ENCODE results near the gene STAMBPL1.
A peak's percentile ranks its signal among the peaks of the same experiment; 100 is the strongest.

Gene STAMBPL1

DNA sequence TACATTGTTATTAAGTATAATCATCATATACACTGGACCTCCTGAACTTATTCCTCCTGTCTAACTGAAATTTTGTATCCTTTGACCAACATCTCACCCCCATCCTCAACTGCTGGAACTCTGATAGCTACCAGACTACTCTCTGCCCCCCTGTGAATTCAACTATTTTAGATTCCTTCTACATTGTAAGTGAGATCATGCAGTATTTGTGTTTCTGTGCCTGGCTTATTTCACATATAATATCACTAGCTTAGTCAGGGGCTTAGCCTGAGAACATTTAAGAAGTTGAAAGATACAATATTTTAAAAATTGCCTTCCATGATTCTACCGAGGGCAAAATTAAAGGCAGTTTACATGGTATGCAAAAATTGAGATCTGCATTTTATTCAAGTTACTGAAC, 26.9 kb downstream of the STAMBPL1 start:
- Mint-ChIP-seq H3K27ac (no peak overlapping the region), H3K27me3 (ENCODE audit: low read depth) (no peaks in the 10 kb centered on the region), H3K9me3 (no peaks in the 10 kb centered on the region), H3K36me3 (ENCODE audit: low read depth) (no peaks in the 10 kb centered on the region), H3K4me3 (no peak overlapping the region), H3K4me1 (peaks cover 10% of the 10 kb centered on the region)
- TF ChIP-seq, protein P1, sequence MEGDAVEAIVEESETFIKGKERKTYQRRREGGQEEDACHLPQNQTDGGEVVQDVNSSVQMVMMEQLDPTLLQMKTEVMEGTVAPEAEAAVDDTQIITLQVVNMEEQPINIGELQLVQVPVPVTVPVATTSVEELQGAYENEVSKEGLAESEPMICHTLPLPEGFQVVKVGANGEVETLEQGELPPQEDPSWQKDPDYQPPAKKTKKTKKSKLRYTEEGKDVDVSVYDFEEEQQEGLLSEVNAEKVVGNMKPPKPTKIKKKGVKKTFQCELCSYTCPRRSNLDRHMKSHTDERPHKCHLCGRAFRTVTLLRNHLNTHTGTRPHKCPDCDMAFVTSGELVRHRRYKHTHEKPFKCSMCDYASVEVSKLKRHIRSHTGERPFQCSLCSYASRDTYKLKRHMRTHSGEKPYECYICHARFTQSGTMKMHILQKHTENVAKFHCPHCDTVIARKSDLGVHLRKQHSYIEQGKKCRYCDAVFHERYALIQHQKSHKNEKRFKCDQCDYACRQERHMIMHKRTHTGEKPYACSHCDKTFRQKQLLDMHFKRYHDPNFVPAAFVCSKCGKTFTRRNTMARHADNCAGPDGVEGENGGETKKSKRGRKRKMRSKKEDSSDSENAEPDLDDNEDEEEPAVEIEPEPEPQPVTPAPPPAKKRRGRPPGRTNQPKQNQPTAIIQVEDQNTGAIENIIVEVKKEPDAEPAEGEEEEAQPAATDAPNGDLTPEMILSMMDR (IDR thresholded peaks at IDR 0.05; ENCODE audit: unreplicated experiment in 3 of 3) = no peak

DNA sequence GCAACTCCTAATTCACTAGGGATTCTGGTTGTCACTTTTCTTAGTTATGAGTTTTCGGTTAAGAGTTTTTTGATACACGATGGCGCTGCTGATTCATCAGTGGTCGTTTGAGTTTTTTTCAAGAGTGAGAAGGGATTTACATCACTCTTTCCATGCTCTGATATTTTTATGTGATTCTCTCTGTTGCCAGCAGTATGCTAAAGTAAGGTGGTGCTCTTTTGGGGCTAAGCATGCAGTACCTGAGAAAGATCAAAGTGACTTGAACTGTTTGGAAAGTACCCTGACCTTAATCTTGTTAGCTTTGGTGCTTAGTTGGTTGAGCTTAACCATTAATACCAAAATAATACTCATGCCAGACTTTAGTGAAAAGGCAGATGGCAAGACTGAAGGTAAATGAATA, 28.1 kb downstream of the STAMBPL1 start:
- peaks cover 18% of the 10 kb centered on the region for H3K4me1 Mint-ChIP-seq
- no peaks in the 10 kb centered on the region for H3K9me3 Mint-ChIP-seq
- TF ChIP-seq, protein P1 (IDR thresholded peaks at IDR 0.05; ENCODE audit: unreplicated experiment in 3 of 3) = no peak
- no peaks in the 10 kb centered on the region for H3K36me3 Mint-ChIP-seq (ENCODE audit: low read depth)
- H3K27ac Mint-ChIP-seq = no peak overlapping the region
- no peaks in the 10 kb centered on the region for H3K27me3 Mint-ChIP-seq (ENCODE audit: low read depth)
- no peak overlapping the region for H3K4me3 Mint-ChIP-seq

DNA sequence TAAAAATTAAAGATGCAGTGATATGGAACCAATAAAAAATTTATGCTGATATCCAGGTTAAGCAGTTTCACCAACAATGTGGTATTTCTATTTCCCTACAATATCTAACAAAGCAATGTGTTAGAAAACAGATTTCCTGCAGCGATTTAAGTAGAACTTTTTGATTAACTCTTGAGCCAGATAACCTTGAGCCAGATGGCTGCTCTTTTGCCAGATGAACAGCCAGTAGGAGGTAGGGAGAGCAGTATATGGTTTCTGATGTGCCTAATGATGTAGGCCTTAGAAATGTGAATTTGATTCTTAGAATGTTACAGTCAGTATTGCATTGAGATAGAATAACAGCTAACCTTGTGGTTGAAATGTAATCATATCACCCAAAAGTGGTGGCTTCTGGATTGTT, 31.1 kb downstream of the STAMBPL1 start:
- Mint-ChIP-seq H3K9me3 (no peaks in the 10 kb centered on the region), H3K4me3 (no peak overlapping the region), H3K36me3 (ENCODE audit: low read depth) (no peaks in the 10 kb centered on the region), H3K27me3 (ENCODE audit: low read depth) (no peaks in the 10 kb centered on the region), H3K4me1 (peaks cover 43% of the 10 kb centered on the region), H3K27ac (peak overlapping the region in 1 of 3 experiments; percentile 57)
- TF ChIP-seq, protein P1 (IDR thresholded peaks at IDR 0.05; ENCODE audit: unreplicated experiment in 3 of 3) = no peak

DNA sequence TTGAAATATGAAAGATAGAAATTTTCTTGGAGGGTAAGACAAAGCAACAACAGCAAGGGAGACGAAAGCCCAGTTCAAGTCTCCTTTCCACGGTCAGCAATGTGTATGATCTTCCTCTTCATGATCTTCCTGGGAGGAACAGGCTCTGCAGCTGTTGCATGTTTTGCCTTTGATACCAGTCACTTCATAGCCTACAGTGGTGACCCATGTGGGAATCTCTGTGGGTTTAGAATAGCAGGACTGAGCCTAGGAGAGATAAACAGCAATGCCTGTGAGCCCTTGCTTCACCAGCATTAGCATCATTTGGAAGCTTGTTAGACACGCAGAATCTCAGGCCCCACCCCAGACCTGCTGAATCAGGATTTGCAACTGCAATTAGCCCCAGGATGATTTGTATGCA, 31.8 kb downstream of the STAMBPL1 start:
- no peak overlapping the region for H3K4me3 Mint-ChIP-seq
- H3K4me1 Mint-ChIP-seq = peaks cover 44% of the 10 kb centered on the region
- no peaks in the 10 kb centered on the region for H3K36me3 Mint-ChIP-seq (ENCODE audit: low read depth)
- no peaks in the 10 kb centered on the region for H3K27me3 Mint-ChIP-seq (ENCODE audit: low read depth)
- no peak overlapping the region for H3K27ac Mint-ChIP-seq
- H3K9me3 Mint-ChIP-seq = no peaks in the 10 kb centered on the region
- TF ChIP-seq, protein P1 (IDR thresholded peaks at IDR 0.05; ENCODE audit: unreplicated experiment in 3 of 3) = no peak

DNA sequence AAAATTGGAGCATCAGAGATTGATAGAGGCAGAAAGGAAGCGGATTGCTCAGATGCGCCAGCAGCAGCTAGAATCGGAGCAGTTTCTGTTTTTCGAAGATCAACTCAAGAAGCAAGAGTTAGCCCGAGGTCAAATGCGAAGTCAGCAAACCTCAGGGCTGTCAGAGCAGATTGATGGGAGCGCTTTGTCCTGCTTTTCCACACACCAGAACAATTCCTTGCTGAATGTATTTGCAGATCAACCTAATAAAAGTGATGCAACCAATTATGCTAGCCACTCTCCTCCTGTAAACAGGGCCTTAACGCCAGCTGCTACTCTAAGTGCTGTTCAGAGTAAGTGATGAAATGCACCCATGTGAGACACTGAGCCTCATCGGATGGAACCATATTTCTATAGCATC, 33.1 kb downstream of the STAMBPL1 start:
- Mint-ChIP-seq H3K36me3 (ENCODE audit: low read depth) (no peaks in the 10 kb centered on the region), H3K27ac (peak overlapping the region; percentile 84 to 93 (median 85)), H3K4me3 (peak overlapping the region in 2 of 3 experiments; percentile 47 to 67), H3K4me1 (peaks cover 53% of the 10 kb centered on the region), H3K27me3 (ENCODE audit: low read depth) (no peaks in the 10 kb centered on the region), H3K9me3 (no peaks in the 10 kb centered on the region)
- TF ChIP-seq, protein P1 (IDR thresholded peaks at IDR 0.05; ENCODE audit: unreplicated experiment in 3 of 3) = no peak

DNA sequence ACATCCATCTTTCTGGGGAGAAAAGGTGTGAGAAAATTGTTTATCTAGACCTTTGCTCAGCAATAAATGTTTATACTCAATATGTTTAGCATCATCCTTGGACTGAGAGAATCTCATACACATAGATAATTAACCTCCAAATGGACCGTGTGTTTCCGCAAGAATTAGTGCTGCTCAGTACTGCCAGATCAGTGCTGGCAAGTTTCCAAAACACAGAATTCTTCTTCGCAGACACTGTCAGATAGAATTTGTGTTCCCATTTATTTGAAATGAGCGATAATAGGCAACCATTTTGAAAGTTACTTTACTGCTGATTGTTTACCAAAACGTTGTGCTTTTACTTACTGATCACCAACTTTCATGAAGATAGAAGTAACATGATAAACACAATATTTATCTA, 33.7 kb downstream of the STAMBPL1 start:
- H3K4me1 Mint-ChIP-seq = peaks cover 55% of the 10 kb centered on the region

More for the DNA sequence above, 33.7 kb downstream of the STAMBPL1 start:
- Mint-ChIP-seq H3K36me3 (ENCODE audit: low read depth) (no peaks in the 10 kb centered on the region), H3K27me3 (ENCODE audit: low read depth) (no peaks in the 10 kb centered on the region), H3K4me3 (no peak overlapping the region), H3K9me3 (no peaks in the 10 kb centered on the region), H3K27ac (peak overlapping the region; percentile 84 to 93 (median 85))
- TF ChIP-seq, protein P1 (IDR thresholded peaks at IDR 0.05; ENCODE audit: unreplicated experiment in 3 of 3) = no peak
